ENCODE results near the gene SFT2D2.

- TF ChIP-seq CTCF (IDR thresholded peaks at IDR 0.05), result no peak
- no peak for TF ChIP-seq POLR2A (IDR thresholded peaks at IDR 0.05)
Measured at GRCh38 chr1:168295411-168296114, 69.8 kb downstream of the SFT2D2 start.
